Keratinocyte (primary cell): ENCODE results near the gene STRN4. TPM values are rescaled to one million over a fixed set of nuclear protein-coding genes. Genes with fewer than 3 reads are reported as not detected.

ENCODE experiments used
- DNase-seq: peaks from one replicate; pipeline ENCODE4 v3.0.0-alpha.2; 2011; ENCODE audit warnings: low read depth, missing footprints, low spot score
- FAIRE-seq: peaks from 2 replicates; lab custom pipeline; 2011; peaks lifted over from hg19 to GRCh38; lab: Jason Lieb, UNC
- H2AFZ ChIP-seq: 2 replicates; pipeline ENCODE4 v1.6.0; 2012; ENCODE audit warnings: low read length, control low read depth, inconsistent platforms; ENCODE audit not compliant: control insufficient read depth
- H3K27ac ChIP-seq: 2 replicates; pipeline ENCODE4 v1.5.1; 2011; ENCODE audit warnings: low read length; ENCODE audit not compliant: control insufficient read depth, insufficient read depth
- H3K27me3 ChIP-seq: 3 replicates; pipeline ENCODE4 v1.6.0; 2011; ENCODE audit warnings: low read length; ENCODE audit not compliant: control insufficient read depth, insufficient read depth; ENCODE audit errors: extremely low read depth
- H3K36me3 ChIP-seq, 2 experiments: 2 replicates in 1 of 2; 3 replicates in 1 of 2; pipeline ENCODE4 v1.5.1; 2011; ENCODE audit warnings: low read length in 2 of 2, mild to moderate bottlenecking in 1 of 2; ENCODE audit not compliant: control insufficient read depth in 2 of 2, insufficient read depth in 2 of 2; ENCODE audit errors: extremely low read depth in 1 of 2
- H3K4me1 ChIP-seq: 3 replicates; pipeline ENCODE4 v1.5.1; 2011; ENCODE audit warnings: low read length; ENCODE audit not compliant: control insufficient read depth, insufficient read depth; ENCODE audit errors: extremely low read depth
- H3K4me2 ChIP-seq: 3 replicates; pipeline ENCODE4 v1.6.0; 2011; ENCODE audit warnings: low read depth, low read length; ENCODE audit not compliant: control insufficient read depth, insufficient read depth; ENCODE audit errors: extremely low read depth
- H3K4me3 ChIP-seq, 3 experiments: fragments of 200-600 bp in 1 of 3; sonication (generic) in 1 of 3; 2 replicates in 2 of 3; 3 replicates in 1 of 3; pipeline ENCODE4 v1.5.1; 2011 to 2016; ENCODE audit warnings: low read length in 3 of 3, mild to moderate bottlenecking in 3 of 3, control low read depth in 2 of 3, inconsistent platforms in 1 of 3, low read depth in 1 of 3, mixed read lengths in 1 of 3, mixed run types in 1 of 3, moderate library complexity in 1 of 3; ENCODE audit not compliant: control insufficient read depth in 2 of 3, insufficient read depth in 2 of 3; ENCODE audit errors: extremely low read depth in 1 of 3
- H3K79me2 ChIP-seq: 2 replicates; pipeline ENCODE4 v1.6.0; 2012; ENCODE audit warnings: low read length; ENCODE audit not compliant: control insufficient read depth, insufficient read depth
- H3K9ac ChIP-seq: 3 replicates; pipeline ENCODE4 v1.6.0; 2011; ENCODE audit warnings: low read length; ENCODE audit not compliant: control insufficient read depth, insufficient read depth; ENCODE audit errors: extremely low read depth
- H3K9me1 ChIP-seq: 3 replicates; pipeline ENCODE4 v1.6.0; 2011; ENCODE audit warnings: low read length; ENCODE audit not compliant: control insufficient read depth, insufficient read depth; ENCODE audit errors: extremely low read depth
- H3K9me3 ChIP-seq: 2 replicates; pipeline ENCODE4 v1.5.1; 2012; ENCODE audit warnings: low read depth, low read length; ENCODE audit not compliant: control insufficient read depth
- H4K20me1 ChIP-seq: 3 replicates; pipeline ENCODE4 v1.6.0; 2011; ENCODE audit warnings: low read length; ENCODE audit not compliant: control insufficient read depth, insufficient read depth; ENCODE audit errors: extremely low read depth
- CTCF ChIP-seq, 3 experiments: IDR thresholded peaks in 1 of 3; conservative IDR thresholded peaks in 1 of 3; optimal IDR thresholded peaks in 1 of 3; 2 replicates in 2 of 3; 3 replicates in 1 of 3; pipeline versions ENCODE3 to v1.5.1; 2011; ENCODE audit warnings: low read length in 3 of 3, mild to moderate bottlenecking in 3 of 3, moderate library complexity in 2 of 3, control low read depth in 1 of 3, inconsistent platforms in 1 of 3; ENCODE audit not compliant: insufficient read depth in 2 of 3; ENCODE audit errors: extremely low read depth in 1 of 3
- EZH2 ChIP-seq: IDR thresholded peaks from one replicate; pipeline ENCODE4 v1.6.1; 2012; ENCODE audit warnings: inconsistent platforms, mild to moderate bottlenecking, low read length, moderate library complexity
- dilution Hi-C: fragments of 300-500 bp; cut with MboI; formaldehyde crosslinking; loops from one replicate; pipeline ENCODE4 v1.7.0; 2020; ENCODE audit warnings: low sequenced_read_pairs; ENCODE audit not compliant: extremely low pct_ligation_motif_present
- polyA plus RNA-seq, 5 experiments: library from polyadenylated mRNA; depleted of rRNA in 3 of 5; stranded (reverse) in 3 of 5; stranded (forward) in 1 of 5; unstranded in 1 of 5; fragments of >200 nt; gene quantifications; 1 replicate in 1 of 5; 2 replicates in 3 of 5; 3 replicates in 1 of 5; pipeline versions ENCODE4 v1.2.1 to v1.2.3, GENCODE V29; 2011 to 2012; ENCODE audit warnings: missing spikeins in 2 of 5, low read depth in 1 of 5, low replicate concordance in 1 of 5

The STRN4 gene
- polyA plus RNA-seq, 1 donor (not counting 4 experiments of a cell fraction or from before 2014, with no cell fraction given): 37.3 TPM

GRCh38 chr19:46784262-46785053 lies 38.2 kb upstream of the STRN4 start:
- FAIRE-seq (peak; percentile 51), DNase-seq (peak; percentile 96)
- H3K4me2 ChIP-seq: peak overlapping the region; percentile 87
- peak overlapping the region; percentile 93 for H3K9ac ChIP-seq
- H3K4me1 ChIP-seq: peaks cover 25% of the 10 kb centered on the region
- H3K36me3 ChIP-seq: peaks cover 16 to 45% of the 10 kb centered on the region in 2 experiments
- no peaks in the 10 kb centered on the region for H3K9me3 ChIP-seq
- H3K4me3 ChIP-seq: peak overlapping the region; percentile 92 to 99 (median 92)
- dilution Hi-C loops: no loop called here
- no peaks in the 10 kb centered on the region for H3K9me1 ChIP-seq
- TF ChIP-seq EZH2: no peak
- TF ChIP-seq CTCF (optimal IDR thresholded peaks at IDR 0.05 in 1 of 3, IDR thresholded peaks at IDR 0.05 in 1 of 3, conservative IDR thresholded peaks at IDR 0.05 in 1 of 3; ENCODE audit: extremely low read depth in 1 of 3, insufficient read depth in 2 of 3, low read length in 3 of 3): peak; percentile 21 to 31 (median 22)
- peaks cover 2% of the 10 kb centered on the region for H4K20me1 ChIP-seq
- H3K27ac ChIP-seq: peak overlapping the region; percentile 95
- H3K79me2 ChIP-seq: peaks cover 76% of the 10 kb centered on the region
- H3K27me3 ChIP-seq: no peaks in the 10 kb centered on the region
- H2AFZ ChIP-seq: no peak overlapping the region

DNA sequence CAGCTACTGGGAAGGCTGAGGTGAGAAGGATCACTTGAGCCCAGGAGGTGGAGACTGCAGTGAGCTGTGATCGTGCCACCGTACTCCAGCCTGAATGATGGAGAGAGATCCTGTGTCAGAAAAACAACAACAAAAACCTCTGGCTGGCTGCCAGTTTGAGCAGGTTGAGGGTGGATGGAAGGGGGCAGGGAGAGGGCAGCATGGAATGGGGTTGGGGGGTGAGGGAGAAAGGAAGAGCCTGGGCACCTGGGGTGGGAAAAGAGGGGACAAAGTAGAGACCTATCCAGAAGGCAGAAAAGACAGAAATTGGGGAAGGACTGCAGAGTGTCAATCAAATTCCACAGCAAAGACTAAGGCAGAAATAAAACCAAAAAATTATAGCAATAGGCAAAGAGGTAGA lies 37.4 kb upstream of the STRN4 start:
- DNase-seq (no peak), FAIRE-seq (no peak)
- dilution Hi-C loops: no loop called here
- Histone ChIP-seq H3K27ac (peak overlapping the region; percentile 95), H3K9ac (peak overlapping the region; percentile 93), H3K4me1 (peaks cover 25% of the 10 kb centered on the region), H3K9me1 (no peaks in the 10 kb centered on the region), H3K36me3 (peaks cover 20 to 50% of the 10 kb centered on the region in 2 experiments), H3K4me2 (peak overlapping the region; percentile 87), H3K4me3 (peak overlapping the region in 2 of 3 experiments; percentile 92 to 99), H3K79me2 (peaks cover 80% of the 10 kb centered on the region), H3K9me3 (no peaks in the 10 kb centered on the region), H3K27me3 (no peaks in the 10 kb centered on the region), H4K20me1 (peaks cover 5% of the 10 kb centered on the region), H2AFZ (no peak overlapping the region)
- TF ChIP-seq CTCF (optimal IDR thresholded peaks at IDR 0.05 in 1 of 3, IDR thresholded peaks at IDR 0.05 in 1 of 3, conservative IDR thresholded peaks at IDR 0.05 in 1 of 3; ENCODE audit: extremely low read depth in 1 of 3, insufficient read depth in 2 of 3, low read length in 3 of 3): no peak
- no peak for TF ChIP-seq EZH2
